DND-41 (cell line): ENCODE data around the gene ZNF736.

Source experiments
- EZH2 ChIP-seq: IDR thresholded peaks from 3 replicates; pipeline ENCODE4 v1.6.1; 2012; ENCODE audit warnings: borderline replicate concordance, low read depth, mild to moderate bottlenecking, moderate library complexity, low read length, inconsistent platforms; ENCODE audit not compliant: severe bottlenecking
- TF ChIP-seq, protein P1 (sequence below): IDR thresholded peaks from 2 replicates; pipeline ENCODE4 v1.5.1; 2012; ENCODE audit warnings: borderline replicate concordance, low read length, moderate library complexity, mild to moderate bottlenecking; ENCODE audit not compliant: poor library complexity, severe bottlenecking; ENCODE audit errors: extremely low read depth

DNA sequence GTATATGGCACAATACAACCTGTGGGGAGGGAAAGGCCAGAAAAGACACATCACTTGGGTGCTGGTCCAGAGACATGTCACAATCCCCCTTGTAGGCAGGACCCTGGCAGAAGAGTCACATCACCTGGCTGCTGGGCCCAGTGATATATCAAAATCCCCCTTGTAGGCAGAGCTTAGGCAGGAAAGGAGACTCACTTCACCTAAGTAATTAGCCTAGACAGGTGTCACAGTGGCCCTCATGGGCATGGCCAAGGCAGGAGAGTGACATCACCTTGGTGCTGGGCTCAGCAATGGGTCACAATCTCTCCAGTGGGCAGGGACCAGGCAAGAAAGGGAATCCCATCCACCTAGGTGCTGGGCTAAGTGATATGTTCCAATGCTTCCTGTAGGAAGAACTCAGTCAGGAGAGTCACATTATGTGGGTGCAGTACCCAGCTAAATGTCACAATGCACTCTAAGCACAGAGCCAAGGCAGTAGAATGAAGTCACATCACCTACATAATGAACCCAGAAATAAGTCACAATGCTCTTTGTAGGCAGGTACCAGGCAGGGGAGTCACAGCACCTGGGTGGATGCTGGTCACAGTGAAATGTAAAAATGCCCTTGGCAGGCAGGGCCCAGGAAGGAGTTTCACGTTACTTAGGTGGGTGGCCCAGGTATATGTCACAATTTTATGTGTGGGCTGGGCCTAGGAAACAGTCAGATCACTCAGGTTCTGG, 18.9 kb upstream of the ZNF736 start:
- TF ChIP-seq, protein P1, sequence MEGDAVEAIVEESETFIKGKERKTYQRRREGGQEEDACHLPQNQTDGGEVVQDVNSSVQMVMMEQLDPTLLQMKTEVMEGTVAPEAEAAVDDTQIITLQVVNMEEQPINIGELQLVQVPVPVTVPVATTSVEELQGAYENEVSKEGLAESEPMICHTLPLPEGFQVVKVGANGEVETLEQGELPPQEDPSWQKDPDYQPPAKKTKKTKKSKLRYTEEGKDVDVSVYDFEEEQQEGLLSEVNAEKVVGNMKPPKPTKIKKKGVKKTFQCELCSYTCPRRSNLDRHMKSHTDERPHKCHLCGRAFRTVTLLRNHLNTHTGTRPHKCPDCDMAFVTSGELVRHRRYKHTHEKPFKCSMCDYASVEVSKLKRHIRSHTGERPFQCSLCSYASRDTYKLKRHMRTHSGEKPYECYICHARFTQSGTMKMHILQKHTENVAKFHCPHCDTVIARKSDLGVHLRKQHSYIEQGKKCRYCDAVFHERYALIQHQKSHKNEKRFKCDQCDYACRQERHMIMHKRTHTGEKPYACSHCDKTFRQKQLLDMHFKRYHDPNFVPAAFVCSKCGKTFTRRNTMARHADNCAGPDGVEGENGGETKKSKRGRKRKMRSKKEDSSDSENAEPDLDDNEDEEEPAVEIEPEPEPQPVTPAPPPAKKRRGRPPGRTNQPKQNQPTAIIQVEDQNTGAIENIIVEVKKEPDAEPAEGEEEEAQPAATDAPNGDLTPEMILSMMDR, result no peak
- TF ChIP-seq EZH2, result no peak
